ENCODE measurements around the gene CPSF4L. TPM values are rescaled to one million over a fixed set of nuclear protein-coding genes. Genes with fewer than 3 reads are reported as not detected.

The CPSF4L gene
- total RNA-seq, 1 experiment from 2014 or later = not detected

DNA sequence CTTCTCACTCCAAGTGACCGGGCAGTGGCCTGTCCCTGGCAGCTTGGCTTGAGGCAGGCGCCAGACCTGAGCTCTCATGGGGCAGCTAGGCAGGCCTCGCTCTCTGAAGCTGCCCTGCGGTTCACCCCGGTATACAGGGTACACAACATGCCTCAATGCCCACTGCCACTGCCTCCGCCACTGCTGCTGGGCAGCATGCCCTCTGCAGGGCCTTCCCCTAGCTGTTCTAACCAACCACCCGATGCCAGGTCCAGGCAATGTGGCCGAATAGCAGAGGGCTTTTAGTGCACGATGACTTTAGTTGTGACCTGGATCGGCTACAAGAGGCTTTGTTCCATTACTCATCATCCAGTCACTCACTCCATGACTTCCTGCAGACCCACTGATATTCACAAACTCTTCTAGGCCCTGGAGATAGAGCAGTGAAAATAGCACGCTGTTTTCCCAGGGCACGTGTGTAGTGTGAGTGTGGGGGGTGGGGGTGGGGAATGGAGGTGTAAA is 30.4 kb upstream of the CPSF4L start:
- in situ Hi-C loops (cut with HindIII; ENCODE audit: low pct_unique_long_range_greater_than_20kb, low sequenced_read_pairs) = no loop called here
- no peak for DNase-seq (ENCODE audit: low read depth, low spot score)

DNA sequence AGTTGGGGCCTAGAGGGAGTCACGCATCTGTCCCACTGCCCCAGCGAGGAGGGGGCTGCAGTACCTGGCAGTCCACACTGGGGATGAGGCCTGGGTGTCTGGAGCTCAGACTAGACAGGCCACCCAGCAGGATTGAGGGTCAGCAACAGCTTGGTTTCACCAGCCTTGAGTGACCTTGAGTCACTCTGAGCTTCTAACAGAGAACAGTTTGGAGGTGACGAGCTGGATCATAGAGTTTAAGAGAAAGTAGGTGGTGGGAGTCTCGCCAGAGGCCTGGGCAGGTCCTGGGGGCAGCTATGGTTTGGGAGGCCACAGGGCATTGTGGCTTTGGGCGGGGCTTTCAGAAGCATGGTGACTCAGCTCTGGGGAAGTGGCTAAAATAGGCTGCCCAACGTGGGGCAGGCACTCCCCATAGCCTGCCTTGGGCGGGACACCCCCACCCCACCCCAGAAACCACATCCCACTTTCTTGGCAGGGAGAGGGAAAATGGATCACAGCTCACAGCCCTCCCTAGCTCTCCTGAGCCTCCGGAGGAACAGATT is 29.7 kb upstream of the CPSF4L start:
- no peak for DNase-seq (ENCODE audit: low read depth, low spot score)
- in situ Hi-C loops (cut with HindIII; ENCODE audit: low pct_unique_long_range_greater_than_20kb, low sequenced_read_pairs) = no loop called here

DNA sequence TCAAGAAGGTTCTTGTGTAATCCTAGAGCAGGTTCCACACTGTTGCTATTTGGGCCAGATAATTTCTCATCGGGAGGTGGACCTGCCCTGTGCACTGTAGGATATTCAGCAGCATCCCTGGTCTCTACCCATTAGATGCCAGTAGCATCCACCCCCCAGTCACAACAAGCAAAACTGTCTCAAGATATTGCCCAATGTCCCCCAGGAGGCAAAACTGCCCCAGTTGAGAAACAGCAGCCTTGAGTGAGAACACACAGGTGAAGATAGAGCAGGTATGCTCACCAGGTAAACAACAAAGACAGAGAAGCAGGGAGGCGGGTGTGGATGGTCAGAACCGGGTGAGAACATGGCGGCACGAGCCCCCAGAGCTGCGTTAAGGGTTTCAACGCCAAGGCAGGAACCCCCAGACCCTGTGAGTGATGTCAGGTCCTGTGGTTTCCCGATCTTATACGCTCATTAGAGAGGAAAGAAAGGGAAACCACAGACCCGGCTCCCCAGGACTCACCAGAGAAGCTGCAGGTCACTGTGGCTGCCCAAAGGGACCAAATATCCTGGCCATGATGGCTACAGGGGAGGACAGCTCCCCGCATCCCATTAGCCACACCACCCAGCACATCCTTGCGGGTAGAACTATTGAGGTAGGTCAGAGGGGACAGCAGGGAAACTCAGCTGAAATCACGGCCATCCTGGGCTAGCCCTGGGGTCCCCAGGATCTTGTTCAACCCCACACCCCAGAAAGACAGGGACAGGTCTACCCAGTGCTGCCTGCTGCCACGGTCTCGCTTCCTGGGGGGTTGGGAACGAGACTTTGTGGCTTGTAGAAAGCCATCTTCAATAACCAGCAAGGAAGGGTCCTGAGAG is 28.9 kb upstream of the CPSF4L start:
- no peak for DNase-seq (ENCODE audit: low read depth, low spot score)
- in situ Hi-C loops (cut with HindIII; ENCODE audit: low pct_unique_long_range_greater_than_20kb, low sequenced_read_pairs) = no loop called here

DNA sequence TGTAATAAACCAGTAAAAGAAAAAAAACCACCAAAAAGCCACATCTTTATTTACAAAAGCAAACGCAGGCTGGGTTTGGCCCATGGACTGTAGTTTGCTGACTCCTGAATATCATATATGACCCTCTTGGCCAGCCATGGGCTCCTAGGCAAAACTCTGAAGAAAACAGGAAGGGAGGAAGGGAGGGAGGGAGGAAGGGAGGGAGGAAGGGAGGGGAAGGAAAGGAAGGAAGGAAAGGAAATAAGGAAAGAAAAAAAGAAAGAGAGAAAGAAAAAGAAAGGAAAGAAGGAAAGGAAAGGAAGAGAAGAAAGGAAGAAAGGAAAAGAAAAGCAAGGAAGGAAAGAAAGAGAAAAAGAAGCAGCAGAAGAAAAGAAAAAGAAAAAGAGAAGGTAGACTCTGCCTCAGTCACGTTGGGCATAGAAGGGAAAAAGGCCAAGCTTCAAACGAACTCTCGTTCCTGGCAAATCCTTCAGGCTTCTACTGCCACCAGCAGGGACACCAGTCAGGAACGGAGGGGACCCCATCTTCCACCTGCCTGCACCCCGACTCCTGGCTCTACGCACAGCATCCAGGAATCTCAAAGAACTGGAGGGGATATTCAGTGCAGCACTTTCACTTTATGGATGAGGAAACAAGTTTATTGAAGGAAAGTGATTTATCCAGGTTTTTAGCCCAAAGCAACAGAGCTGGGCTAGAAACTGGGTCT is 28.0 kb upstream of the CPSF4L start:
- DNase-seq (ENCODE audit: low read depth, low spot score) = no peak
- in situ Hi-C loops (cut with HindIII; ENCODE audit: low pct_unique_long_range_greater_than_20kb, low sequenced_read_pairs) = no loop called here

DNA sequence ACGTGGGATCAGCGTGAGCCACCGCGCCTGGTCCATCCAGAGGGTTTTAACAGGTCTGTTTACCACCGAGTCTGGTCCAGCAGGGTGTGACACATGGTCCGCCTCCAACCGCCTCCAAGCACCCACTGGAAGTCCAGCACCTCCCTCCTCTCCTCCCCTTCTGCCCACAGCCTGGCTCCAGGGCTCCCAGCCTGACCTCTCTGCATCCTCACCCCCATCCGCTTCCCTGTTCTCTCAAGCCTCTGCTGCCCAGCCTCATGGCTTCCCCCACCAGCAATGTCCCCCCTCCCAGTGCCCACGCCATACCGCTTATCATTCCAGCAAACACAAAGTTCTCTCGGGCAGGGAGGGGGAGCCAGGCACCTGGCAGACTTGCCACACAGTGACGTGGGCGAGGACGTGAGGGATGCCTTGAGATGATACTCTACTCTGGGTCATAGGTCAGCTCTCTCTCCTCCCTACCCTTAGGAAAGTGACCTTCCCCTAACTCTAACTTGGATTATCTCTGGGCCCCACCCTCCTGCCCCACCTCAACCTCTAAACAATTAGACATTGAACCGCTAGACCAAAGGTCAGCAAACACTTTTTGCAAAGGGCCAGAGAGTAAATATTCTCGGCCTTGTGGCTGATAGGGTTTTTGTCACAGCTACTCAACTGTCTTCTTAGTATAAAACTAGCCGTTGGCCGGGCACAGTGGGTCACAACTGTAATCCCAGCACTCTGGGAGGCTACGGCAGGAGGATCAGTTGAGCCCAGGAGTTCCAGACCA is 27.0 kb upstream of the CPSF4L start:
- DNase-seq (ENCODE audit: low read depth, low spot score) = no peak
- in situ Hi-C loops (cut with HindIII; ENCODE audit: low pct_unique_long_range_greater_than_20kb, low sequenced_read_pairs) = no loop called here

DNA sequence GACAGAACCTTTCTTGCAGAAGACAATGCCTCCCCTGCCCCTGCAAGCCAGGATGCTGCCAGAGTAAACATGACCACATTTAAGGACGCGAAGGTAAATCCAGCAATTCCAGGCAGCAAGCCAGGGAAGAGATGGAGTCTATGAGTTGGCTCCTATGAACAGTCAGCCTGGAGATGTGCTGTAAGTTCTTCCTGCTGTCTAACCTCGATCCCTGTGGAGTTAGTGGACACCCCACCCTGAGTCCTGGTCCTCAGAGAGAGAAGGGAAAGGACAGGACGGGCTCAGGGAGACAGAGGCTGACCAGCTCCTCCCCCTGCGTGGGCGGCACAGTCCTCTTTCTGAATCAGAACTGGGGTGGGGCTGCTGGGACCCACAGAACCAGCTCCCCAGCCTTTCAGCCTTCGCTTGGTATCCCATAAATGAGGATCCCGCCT is 25.2 kb upstream of the CPSF4L start:
- in situ Hi-C loops (cut with HindIII; ENCODE audit: low pct_unique_long_range_greater_than_20kb, low sequenced_read_pairs) = no loop called here
- no peak for DNase-seq (ENCODE audit: low read depth, low spot score)

DNA sequence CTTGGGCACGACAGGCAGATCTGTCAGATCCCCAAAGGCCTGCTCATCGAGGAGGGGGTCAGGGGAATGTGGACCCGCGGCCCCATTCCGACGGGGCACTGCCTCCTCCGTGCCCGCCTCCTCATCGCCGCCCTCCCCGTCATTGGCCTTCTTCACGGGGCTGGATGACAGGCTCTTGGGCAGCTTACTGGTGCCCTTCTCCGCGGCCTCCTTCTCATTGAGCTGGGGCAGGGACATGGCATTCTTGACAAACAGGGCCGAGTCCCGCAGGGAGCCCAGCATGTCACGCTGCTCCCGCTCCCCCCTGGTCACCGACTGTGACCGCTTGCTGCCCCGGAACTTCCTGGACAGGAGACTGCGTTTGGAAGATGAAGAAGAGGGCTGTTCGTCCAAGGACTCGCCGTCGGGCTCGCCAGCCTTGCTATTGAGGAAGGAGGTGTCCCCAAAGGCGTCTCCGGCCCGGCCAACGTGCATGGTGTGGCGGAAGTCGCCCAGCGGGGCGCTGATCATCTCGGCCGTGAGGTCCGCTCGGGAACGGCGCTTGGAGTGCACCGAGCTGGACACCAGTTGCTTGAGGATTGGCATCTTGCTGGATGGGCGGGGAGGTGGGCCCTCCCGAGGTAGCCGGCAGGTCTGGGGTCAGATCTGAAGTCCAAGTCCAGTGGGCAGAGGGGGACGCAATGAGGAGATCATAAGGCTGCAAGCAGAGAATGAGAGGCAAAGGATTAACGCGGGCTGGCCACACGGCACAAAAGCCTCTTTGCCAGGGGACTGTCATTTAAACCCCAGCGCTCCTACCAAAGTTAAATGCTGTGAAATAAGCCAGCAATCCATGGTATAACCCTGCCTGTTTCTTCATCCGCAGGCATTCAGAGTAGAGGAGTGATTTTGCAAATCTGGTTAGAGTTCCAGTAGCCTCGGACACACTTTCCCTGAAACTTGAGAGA is 24.5 kb upstream of the CPSF4L start:
- DNase-seq (ENCODE audit: low read depth, low spot score) = no peak
- in situ Hi-C loops (cut with HindIII; ENCODE audit: low pct_unique_long_range_greater_than_20kb, low sequenced_read_pairs) = no loop called here

DNA sequence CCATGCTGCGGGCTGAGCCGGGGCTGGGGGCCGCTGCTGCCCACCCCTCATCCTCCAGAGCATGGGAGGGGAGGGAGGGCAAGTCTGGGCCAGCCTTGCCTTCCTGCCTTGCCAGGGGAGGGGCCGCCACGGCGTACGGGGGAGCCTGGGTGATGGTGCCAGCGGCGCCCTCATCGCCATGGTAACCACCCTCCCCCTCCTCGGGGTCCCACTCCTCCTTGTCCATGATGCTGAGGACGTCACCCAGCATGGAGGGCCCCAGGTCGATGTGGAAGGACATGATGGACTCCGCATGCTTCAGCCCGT is 23.9 kb upstream of the CPSF4L start:
- in situ Hi-C loops (cut with HindIII; ENCODE audit: low pct_unique_long_range_greater_than_20kb, low sequenced_read_pairs) = no loop called here
- no peak for DNase-seq (ENCODE audit: low read depth, low spot score)

DNA sequence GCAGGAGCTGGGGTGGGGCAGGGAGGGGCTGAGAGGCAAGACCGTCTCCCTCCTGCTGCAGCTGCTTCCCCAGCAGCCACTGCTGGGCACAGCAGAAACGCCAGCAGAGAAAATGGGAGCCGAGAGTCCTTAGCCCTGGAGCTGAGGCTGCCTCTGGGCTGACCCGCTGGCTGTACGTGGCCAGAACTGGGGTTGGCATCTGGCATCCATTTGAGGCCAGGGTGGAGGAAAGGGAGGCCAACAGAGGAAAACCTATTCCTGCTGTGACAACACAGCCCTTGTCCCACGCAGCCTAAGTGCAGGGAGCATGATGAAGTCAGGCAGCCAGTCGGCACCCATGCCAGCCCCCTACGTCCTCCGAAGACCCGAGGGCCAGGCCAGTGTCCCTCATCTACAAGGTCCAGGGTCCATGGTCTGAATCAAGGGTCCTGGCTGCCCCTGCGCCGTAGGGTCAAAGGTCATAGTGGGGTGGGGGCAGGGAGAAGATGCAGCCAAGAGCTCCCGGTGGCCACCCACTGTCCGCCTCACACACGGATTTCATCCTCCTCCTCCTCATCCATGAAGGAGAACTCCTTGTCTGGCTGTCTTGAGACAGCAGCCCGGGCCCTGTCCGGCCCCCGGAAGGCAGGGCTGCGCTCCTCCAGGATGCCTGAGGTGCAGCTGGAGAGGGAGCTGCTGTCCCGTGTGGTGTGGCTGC is 23.4 kb upstream of the CPSF4L start:
- in situ Hi-C loops (cut with HindIII; ENCODE audit: low pct_unique_long_range_greater_than_20kb, low sequenced_read_pairs) = no loop called here
- DNase-seq (ENCODE audit: low read depth, low spot score) = no peak

DNA sequence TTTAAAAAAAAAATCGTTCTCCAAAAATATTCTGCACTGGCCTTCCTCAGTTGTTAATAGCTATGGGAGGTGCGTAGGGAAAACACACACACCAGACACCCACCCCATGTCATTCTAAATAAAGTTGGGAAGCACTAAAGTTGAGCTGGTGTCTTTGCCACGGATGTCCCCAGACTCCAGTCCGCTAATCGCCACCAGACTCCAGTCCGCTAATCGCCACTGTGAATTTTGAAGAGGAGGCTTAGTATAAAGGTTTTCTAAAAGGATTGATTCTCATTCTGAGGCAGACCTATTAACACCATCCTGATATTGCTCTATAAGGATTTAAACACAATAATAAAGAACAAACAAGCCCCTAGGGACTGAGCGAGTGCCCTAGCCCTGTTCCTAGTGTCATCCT is 22.7 kb upstream of the CPSF4L start:
- in situ Hi-C loops (cut with HindIII; ENCODE audit: low pct_unique_long_range_greater_than_20kb, low sequenced_read_pairs) = no loop called here
- no peak for DNase-seq (ENCODE audit: low read depth, low spot score)

DNA sequence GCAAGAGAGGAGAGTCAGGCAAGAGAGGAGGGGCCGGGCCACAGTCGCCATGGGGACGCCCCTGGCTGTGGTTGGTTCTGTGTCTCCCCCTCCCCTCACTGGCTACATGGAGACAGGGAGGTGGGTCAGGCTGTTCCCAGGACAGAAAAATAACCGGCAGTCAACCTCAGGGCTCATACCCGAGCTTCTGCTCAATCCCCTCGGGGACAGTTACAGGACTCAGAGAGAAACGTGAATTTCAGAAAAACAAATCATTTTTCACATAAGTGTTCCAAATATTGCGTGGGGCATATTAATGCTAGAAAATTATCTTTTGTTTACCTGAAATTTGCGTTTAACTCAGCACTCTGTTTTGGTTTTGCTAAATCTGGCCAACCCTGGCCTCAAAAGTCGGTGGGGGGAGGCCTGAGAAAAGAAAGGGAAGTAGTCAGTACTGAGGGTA is 22.2 kb upstream of the CPSF4L start:
- in situ Hi-C loops (cut with HindIII; ENCODE audit: low pct_unique_long_range_greater_than_20kb, low sequenced_read_pairs) = no loop called here

DNA sequence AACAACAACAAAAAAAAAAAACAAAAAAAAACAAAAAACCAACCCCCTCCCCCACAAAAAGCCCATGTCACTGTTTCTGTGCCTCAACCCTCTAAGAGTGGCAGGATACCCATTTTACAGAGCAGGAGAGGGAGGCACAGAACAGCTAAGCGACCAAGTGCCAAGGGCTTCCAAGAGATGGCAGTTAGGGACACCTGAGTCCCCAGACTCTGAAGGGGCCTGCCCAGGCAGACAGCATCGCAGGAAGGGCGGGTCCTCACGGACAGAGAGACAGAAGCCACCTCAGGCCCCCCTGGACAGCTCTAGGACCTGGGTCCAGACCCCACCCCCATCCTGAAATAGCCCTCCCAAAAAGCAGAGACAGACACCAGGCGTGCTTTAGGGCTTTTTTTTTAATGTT is 21.6 kb upstream of the CPSF4L start:
- in situ Hi-C loops (cut with HindIII; ENCODE audit: low pct_unique_long_range_greater_than_20kb, low sequenced_read_pairs) = no loop called here
- DNase-seq (ENCODE audit: low read depth, low spot score) = no peak

More for the DNA sequence above, 22.2 kb upstream of the CPSF4L start:
- DNase-seq (ENCODE audit: low read depth, low spot score) = no peak

DNA sequence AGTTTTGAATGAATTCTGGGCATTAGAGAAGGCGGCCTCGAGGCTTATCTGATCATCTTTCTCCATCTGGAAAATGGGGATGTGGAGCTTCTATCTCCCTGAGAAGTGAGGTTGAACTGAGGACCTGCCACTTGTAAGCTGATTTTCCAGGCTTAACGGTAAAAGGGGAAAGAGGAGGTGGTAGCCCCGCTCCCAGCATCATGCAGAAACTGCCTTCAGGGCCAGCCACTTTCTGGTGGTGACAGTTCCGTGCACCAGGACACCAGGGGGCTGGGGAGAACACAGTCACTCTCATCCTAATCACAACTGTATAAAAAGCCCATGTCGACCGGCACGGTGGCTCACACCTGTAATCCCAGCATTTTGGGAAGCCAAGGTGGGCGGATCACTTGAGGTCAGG is 20.9 kb upstream of the CPSF4L start:
- DNase-seq (ENCODE audit: low read depth, low spot score) = no peak
- in situ Hi-C loops (cut with HindIII; ENCODE audit: low pct_unique_long_range_greater_than_20kb, low sequenced_read_pairs) = no loop called here

DNA sequence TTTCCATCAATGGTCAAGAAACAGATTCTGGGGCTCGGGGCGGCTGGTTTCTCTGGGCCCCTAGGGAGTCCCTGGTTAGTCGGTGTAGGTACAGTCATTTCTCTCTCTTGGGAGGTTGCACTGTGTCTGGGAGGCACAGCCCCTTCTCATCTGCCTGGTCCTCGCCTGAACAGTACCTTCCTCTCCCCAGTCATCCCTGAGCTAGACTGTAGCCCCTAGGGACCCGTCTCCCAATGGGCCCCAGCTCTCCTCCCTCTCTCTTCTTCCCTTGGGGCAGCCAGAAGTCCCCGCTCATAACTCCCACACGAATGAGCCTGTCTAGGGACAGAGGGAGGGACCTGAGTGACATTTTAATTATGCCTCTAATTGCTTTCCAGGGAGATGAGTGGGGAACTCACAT is 20.2 kb upstream of the CPSF4L start:
- in situ Hi-C loops (cut with HindIII; ENCODE audit: low pct_unique_long_range_greater_than_20kb, low sequenced_read_pairs) = no loop called here
- no peak for DNase-seq (ENCODE audit: low read depth, low spot score)

DNA sequence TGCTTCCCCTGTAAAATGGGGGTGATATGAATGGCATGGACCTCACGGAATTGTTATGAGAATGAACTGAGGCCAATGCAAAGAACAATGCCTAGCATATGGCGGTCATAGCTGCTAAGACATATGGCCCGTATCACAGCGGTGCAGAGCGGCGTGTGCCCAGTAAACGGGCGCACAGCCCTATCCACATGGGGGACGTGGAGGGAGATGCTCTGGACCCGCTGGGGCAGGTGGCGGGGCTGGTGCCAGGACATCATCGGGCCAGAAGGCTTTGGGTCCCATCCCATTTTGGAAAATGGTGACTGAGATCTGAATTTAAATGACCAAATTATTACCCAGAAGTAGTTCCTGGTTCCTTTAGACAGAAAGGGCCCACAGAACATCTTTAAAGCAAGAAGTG is 18.5 kb upstream of the CPSF4L start:
- in situ Hi-C loops (cut with HindIII; ENCODE audit: low pct_unique_long_range_greater_than_20kb, low sequenced_read_pairs) = no loop called here

DNA sequence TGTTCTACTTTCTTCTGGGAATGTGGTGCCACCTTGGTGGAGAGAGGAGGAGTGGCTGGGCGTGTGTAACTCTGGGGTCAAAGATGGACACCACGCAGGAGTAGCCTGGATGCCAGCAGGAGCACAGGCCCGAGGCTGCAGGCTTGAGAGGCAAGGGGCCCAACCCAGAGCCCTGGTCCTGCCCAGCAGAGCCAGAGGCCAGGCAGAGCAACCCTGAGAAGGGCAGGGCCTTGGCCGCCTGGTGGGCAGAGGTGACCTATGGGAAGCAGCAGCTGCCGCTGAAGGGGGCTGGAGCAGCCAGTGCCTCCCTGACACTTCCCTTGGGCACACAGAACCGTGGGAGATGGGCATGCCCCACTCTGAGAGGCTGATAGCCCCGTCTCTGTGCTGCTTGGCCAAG is 18.0 kb upstream of the CPSF4L start:
- in situ Hi-C loops (cut with HindIII; ENCODE audit: low pct_unique_long_range_greater_than_20kb, low sequenced_read_pairs) = no loop called here

More for the DNA sequence above, 18.5 kb upstream of the CPSF4L start:
- DNase-seq (ENCODE audit: low read depth, low spot score) = no peak

More for the DNA sequence above, 18.0 kb upstream of the CPSF4L start:
- DNase-seq (ENCODE audit: low read depth, low spot score) = no peak

All from SK-MEL-5 (cell line).